Measurements from ENCODE around the gene RNASE13.

- TF ChIP-seq CTCF (IDR thresholded peaks at IDR 0.05) (no peak), POLR2A (IDR thresholded peaks at IDR 0.05) (no peak)
These were observed 2.5 kb upstream of the RNASE13 start for GRCh38 chr14:21037156-21037555.
